HAP-1 (cell line): ENCODE data around the gene CAMK2N2.

ENCODE experiments used
- DNase-seq, 2 experiments: peaks; one replicate each; pipeline ENCODE4 v3.0.0-alpha.2; 2016 to 2020; ENCODE audit warnings: low spot score in 2 of 2
- H3K27me3 ChIP-seq: fragments of 250-450 bp; sonication (Bioruptor Pico); 2 replicates; pipeline ENCODE4 v1.5.1; 2020; ENCODE audit warnings: low read depth, mild to moderate bottlenecking, moderate library complexity
- H3K36me3 ChIP-seq: fragments of 250-450 bp; sonication (Bioruptor Pico); replicated peaks from 2 replicates; pipeline ENCODE4 v1.5.1; 2020; ENCODE audit warnings: mild to moderate bottlenecking
- H3K4me1 ChIP-seq: fragments of 250-450 bp; sonication (Bioruptor Pico); 2 replicates; pipeline ENCODE4 v1.5.1; 2020; ENCODE audit warnings: mild to moderate bottlenecking
- H3K4me3 ChIP-seq: fragments of 250-450 bp; sonication (Bioruptor Pico); 2 replicates; pipeline ENCODE4 v1.5.1; 2020; ENCODE audit warnings: mild to moderate bottlenecking, moderate library complexity
- H3K9me3 ChIP-seq: fragments of 250-450 bp; sonication (Bioruptor Pico); 2 replicates; pipeline ENCODE4 v1.5.1; 2020; ENCODE audit warnings: mild to moderate bottlenecking, moderate library complexity
- in situ Hi-C: fragments of 300-500 bp; cut with MboI; formaldehyde crosslinking; loops from 3 replicates; pipeline ENCODE4 v1.14.3; 2020; ENCODE audit warnings: low sequenced_read_pairs, inconsistent platforms, mixed read lengths

The CAMK2N2 gene

DNA sequence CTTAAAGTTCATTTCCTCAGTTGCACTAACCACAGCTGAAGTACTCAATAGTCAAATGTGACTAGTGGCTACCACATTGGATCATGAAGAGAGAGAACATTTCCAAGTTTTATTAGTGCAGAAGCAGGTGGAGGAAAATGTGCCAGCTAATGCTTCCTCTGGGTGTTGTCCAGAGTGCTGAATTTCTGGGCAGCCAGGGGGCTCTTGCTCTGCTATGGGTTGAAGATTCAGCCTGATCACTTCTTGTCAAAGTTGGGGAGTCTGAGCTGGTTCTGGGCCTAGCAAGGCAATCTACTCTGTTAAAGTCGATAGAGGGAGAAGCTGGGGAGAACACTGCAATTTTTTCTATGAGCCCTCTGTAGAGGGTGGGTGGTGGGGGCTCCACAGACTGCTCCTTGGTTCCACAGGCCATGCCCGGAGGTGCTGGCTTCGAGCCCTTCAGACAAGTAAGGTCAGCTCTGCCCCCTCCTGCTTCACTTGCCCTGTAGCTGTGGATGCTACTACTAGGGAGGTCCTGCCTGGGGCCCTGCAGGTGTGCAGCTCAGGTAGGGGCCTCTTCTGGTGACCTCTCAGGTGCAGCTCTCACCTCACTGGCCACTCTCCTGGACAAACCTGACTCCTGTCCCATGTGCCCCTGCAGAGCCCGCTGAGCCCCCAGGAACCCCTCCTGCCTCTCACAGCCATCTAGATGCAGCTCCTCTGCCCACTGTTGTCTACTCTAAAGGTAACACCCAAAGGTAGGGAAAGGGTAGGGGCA, 20.8 kb downstream of the CAMK2N2 start:
- H3K9me3 ChIP-seq = no peaks in the 10 kb centered on the region
- no peaks in the 10 kb centered on the region for H3K27me3 ChIP-seq
- no peak overlapping the region for H3K4me3 ChIP-seq
- no peaks in the 10 kb centered on the region for H3K4me1 ChIP-seq
- DNase-seq = peak in 1 of 2 experiments; percentile 53
- peaks cover 34% of the 10 kb centered on the region for H3K36me3 ChIP-seq
- in situ Hi-C loops = no loop called here

- Histone ChIP-seq H3K4me3 (no peak overlapping the region), H3K36me3 (peaks cover 26% of the 10 kb centered on the region), H3K27me3 (no peaks in the 10 kb centered on the region), H3K9me3 (no peaks in the 10 kb centered on the region), H3K4me1 (no peaks in the 10 kb centered on the region)
- in situ Hi-C loops = no loop called here
- DNase-seq = no peak
Measured at GRCh38 chr3:184239708-184240107, 21.6 kb downstream of the CAMK2N2 start.

DNA sequence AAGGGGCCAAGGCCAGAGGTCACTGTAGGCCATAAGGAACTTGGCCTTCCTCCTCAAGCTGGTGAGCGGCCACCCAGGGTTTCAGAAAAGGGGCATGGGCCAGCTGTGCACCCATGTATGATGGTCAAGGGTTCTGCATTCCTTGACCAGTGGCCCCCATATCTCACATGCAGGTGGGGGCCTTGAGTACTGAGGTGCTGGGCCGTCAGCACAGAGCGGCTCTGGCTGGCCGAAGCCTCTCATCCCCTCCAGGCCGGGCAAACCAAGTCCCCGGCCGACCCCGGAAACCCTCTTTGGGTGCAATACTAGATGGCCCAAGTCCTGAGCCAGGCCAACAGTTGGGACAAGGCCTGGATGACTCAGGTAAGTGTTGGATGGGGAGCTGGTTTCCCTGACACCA, 22.1 kb downstream of the CAMK2N2 start:
- in situ Hi-C loops = no loop called here

DNA sequence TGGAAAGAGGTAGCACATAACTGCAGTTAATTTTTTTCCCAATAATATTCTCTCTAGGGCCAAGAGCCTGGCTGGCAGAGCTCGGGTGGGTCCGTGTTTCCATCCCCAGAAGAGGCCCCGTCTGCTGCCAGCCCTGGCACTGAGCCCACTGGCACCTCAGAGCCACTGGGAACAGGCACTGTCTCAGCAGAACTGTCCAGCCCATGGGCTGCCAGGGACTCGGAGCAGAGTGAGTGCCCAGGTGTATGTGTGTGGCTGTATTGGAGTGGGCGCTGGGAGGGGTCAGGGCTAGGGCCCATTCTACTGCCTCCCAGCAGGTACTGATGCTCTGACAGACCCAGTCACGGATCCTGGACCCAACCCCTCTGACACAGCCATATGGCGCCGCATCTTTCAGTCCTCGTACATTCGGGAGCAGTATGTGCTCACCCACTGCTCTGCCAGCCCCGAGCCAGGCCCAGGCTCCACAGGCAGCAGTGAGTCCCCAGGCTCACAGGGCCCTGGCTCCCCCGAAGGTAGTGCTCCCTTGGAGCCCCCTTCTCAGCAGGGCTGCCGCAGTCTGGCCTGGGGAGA, 23.0 kb downstream of the CAMK2N2 start:
- no peaks in the 10 kb centered on the region for H3K27me3 ChIP-seq
- in situ Hi-C loops = no loop called here
- no peak overlapping the region for H3K4me3 ChIP-seq
- no peaks in the 10 kb centered on the region for H3K9me3 ChIP-seq
- no peak for DNase-seq
- peaks cover 12% of the 10 kb centered on the region for H3K36me3 ChIP-seq
- H3K4me1 ChIP-seq = no peaks in the 10 kb centered on the region

More for the DNA sequence above, 22.1 kb downstream of the CAMK2N2 start:
- H3K4me1 ChIP-seq = no peaks in the 10 kb centered on the region
- no peaks in the 10 kb centered on the region for H3K27me3 ChIP-seq
- H3K9me3 ChIP-seq = no peaks in the 10 kb centered on the region
- DNase-seq = no peak
- peaks cover 21% of the 10 kb centered on the region for H3K36me3 ChIP-seq
- H3K4me3 ChIP-seq = no peak overlapping the region

- Histone ChIP-seq H3K4me1 (no peaks in the 10 kb centered on the region), H3K4me3 (no peak overlapping the region), H3K36me3 (peaks cover 7% of the 10 kb centered on the region), H3K27me3 (no peaks in the 10 kb centered on the region), H3K9me3 (no peaks in the 10 kb centered on the region)
- no peak for DNase-seq
- in situ Hi-C loops = no loop called here
Measured at GRCh38 chr3:184237807-184238206, 23.5 kb downstream of the CAMK2N2 start.

DNA sequence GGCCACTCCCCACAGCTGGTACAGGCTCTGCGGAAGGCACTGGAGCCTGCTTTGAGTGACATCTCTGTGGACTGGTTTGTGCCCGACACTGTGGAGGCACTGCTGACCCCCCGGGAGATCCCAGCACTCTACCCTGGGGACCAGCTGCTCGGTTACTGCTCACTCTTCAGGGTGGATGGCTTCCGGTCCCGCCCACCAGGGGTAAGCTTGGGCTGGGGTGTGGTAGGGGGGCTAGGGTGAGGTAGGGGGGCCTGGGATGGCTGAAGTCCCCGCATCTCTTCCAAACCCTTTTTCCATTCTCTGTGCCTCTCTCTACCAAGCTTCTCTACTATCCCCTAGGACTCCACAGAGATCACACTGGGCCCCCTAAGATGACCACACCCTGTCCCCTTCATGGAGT, 24.1 kb downstream of the CAMK2N2 start:
- in situ Hi-C loops = no loop called here
- DNase-seq = no peak

GRCh38 chr3:184236636-184237035, 24.7 kb downstream of the CAMK2N2 start:
- in situ Hi-C loops = no loop called here
- Histone ChIP-seq H3K36me3 (no peaks in the 10 kb centered on the region), H3K9me3 (no peaks in the 10 kb centered on the region), H3K4me1 (no peaks in the 10 kb centered on the region), H3K27me3 (no peaks in the 10 kb centered on the region), H3K4me3 (no peak overlapping the region)
- DNase-seq = no peak

More for the DNA sequence above, 24.1 kb downstream of the CAMK2N2 start:
- Histone ChIP-seq H3K4me3 (no peak overlapping the region), H3K36me3 (0 out of 2 replicates have a peak, but pooled peaks cover 3% of the 10 kb centered on the region), H3K4me1 (no peaks in the 10 kb centered on the region), H3K9me3 (no peaks in the 10 kb centered on the region), H3K27me3 (no peaks in the 10 kb centered on the region)

- H3K9me3 ChIP-seq = no peaks in the 10 kb centered on the region
- H3K4me3 ChIP-seq = no peak overlapping the region
- no peaks in the 10 kb centered on the region for H3K4me1 ChIP-seq
- H3K27me3 ChIP-seq = no peaks in the 10 kb centered on the region
- no peak for DNase-seq
- in situ Hi-C loops = no loop called here
- H3K36me3 ChIP-seq = no peaks in the 10 kb centered on the region
Measured at GRCh38 chr3:184236033-184236410, 25.3 kb downstream of the CAMK2N2 start.

DNA sequence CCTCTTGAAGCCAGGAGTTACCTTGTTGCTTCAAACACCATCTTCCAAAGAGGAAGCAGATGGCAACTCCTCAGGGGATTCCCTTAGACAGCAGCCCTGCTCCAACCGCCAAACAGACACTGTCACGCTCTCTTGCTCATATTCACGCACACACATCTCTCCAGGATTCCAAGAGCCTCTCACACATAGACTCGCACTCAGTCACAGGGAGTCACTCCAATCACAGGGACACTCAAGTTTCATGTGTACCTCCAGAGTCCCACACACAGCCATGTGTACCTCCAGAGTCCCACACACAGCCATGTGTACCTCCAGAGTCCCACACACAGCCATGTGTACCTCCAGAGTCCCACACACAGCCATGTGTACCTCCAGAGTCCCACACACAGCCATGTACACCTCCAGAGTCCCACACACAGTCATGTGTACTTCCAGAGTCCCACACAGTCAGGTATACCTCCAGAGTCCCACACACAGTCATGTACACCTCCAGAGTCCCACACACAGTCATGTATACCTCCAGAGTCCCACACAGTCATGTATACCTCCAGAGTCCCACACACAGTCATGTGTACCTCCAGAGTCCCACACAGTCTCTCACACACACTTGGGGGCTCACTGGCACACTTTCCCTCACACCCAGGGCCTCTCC, 25.8 kb downstream of the CAMK2N2 start:
- no peaks in the 10 kb centered on the region for H3K9me3 ChIP-seq
- no peak for DNase-seq
- H3K36me3 ChIP-seq = no peaks in the 10 kb centered on the region
- H3K4me1 ChIP-seq = no peaks in the 10 kb centered on the region
- H3K27me3 ChIP-seq = no peaks in the 10 kb centered on the region
- in situ Hi-C loops = no loop called here
- H3K4me3 ChIP-seq = no peak overlapping the region

GRCh38 chr3:184234671-184235380, 26.5 kb downstream of the CAMK2N2 start:
- no peak for DNase-seq
- H3K9me3 ChIP-seq = no peaks in the 10 kb centered on the region
- H3K27me3 ChIP-seq = peaks cover 4% of the 10 kb centered on the region
- no peaks in the 10 kb centered on the region for H3K36me3 ChIP-seq
- no peak overlapping the region for H3K4me3 ChIP-seq
- in situ Hi-C loops = no loop called here
- no peaks in the 10 kb centered on the region for H3K4me1 ChIP-seq

DNA sequence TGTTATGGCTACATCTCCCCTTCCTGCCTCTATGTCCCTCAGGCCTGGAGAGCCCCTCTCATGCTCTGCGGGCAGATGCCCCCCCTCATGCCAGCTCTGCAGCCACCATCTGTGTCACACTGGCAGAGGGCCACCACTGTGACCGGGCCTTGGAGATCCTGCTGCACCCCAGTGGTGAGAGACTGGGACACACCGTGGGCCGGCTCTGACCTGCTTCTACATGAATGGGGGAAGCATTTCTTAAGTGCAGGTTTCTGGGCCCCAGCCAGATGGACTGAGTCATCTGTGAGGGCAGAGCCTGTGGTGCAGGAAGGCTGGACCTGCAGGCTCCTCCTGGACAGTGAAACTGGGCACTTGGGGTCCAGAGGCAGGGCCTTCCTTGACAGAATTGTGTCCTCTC, 27.1 kb downstream of the CAMK2N2 start:
- in situ Hi-C loops = no loop called here
- Histone ChIP-seq H3K4me1 (no peaks in the 10 kb centered on the region), H3K27me3 (peaks cover 4% of the 10 kb centered on the region), H3K36me3 (no peaks in the 10 kb centered on the region), H3K4me3 (no peak overlapping the region), H3K9me3 (no peaks in the 10 kb centered on the region)
- DNase-seq = no peak

DNA sequence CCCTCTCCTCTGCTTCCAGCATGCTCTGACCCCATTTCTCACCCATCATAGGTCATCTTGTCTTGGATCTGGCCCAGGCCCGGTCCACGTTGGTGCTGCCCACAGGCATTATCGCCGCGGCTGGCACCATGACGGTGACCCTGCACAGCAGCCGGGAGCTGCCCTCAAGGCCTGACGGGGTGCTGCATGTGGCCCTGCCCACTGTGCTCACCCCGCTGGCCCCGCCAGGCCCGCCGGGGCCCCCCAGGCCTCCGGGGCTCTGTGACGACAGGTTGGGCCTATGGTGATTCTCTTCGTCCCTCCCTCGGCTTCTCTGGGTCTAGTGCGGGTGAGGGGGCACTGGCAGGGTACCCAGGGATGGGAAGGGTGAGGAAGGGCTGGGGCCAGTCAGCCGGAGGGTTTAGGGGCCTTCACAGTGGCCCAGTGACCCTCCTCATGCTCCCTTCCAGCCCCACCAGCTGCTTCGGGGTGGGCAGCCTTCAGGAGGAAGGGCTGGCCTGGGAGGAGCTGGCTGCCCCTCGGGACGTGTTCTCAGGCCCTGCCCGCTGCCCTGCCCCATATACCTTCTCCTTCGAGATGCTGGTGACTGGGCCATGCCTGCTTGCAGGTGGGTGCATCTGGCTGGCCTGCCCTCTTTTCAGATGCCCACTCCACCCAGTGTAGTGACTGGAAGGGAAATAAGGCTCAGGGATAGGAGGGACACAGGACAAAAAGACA, 28.1 kb downstream of the CAMK2N2 start:
- Histone ChIP-seq H3K4me3 (no peak overlapping the region), H3K4me1 (no peaks in the 10 kb centered on the region), H3K27me3 (peaks cover 4% of the 10 kb centered on the region), H3K9me3 (no peaks in the 10 kb centered on the region), H3K36me3 (no peaks in the 10 kb centered on the region)
- in situ Hi-C loops = no loop called here
- no peak for DNase-seq

- Histone ChIP-seq H3K4me1 (no peaks in the 10 kb centered on the region), H3K9me3 (no peaks in the 10 kb centered on the region), H3K4me3 (no peak overlapping the region), H3K27me3 (peaks cover 4% of the 10 kb centered on the region), H3K36me3 (no peaks in the 10 kb centered on the region)
- in situ Hi-C loops = no loop called here
- DNase-seq = no peak
Measured at GRCh38 chr3:184231671-184232070, 29.7 kb downstream of the CAMK2N2 start.
